GM12865 (cell line): Measurements from ENCODE around the gene CLIC4.

ENCODE experiments used
- DNase-seq: peaks from one replicate; pipeline ENCODE4 v3.0.0; 2010; ENCODE audit warnings: low read depth
- H3K4me3 ChIP-seq: 2 replicates; pipeline ENCODE4 v1.5.1; 2011; ENCODE audit warnings: mild to moderate bottlenecking, low read depth, low read length, control low read depth
- CTCF ChIP-seq: IDR thresholded peaks from 2 replicates; pipeline ENCODE4 v1.5.1; 2011; ENCODE audit warnings: low read length, control low read depth, low read depth, inconsistent platforms; ENCODE audit not compliant: insufficient read depth; ENCODE audit errors: missing control alignments

CLIC4 gene

GRCh38 chr1:24762133-24762676, 17.0 kb downstream of the CLIC4 start:
- no peak for DNase-seq
- H3K4me3 ChIP-seq = no peak overlapping the region

GRCh38 chr1:24763671-24764070, 18.4 kb downstream of the CLIC4 start:
- no peak for TF ChIP-seq CTCF
- H3K4me3 ChIP-seq = no peak overlapping the region
- DNase-seq = no peak

More at GRCh38 chr1:24762133-24762676, 17.0 kb downstream of the CLIC4 start:
- TF ChIP-seq CTCF = no peak

- no peak overlapping the region for H3K4me3 ChIP-seq
- no peak for TF ChIP-seq CTCF
- no peak for DNase-seq
Measured at GRCh38 chr1:24764439-24764838, 19.2 kb downstream of the CLIC4 start.

GRCh38 chr1:24764848-24765247, 19.6 kb downstream of the CLIC4 start:
- no peak for DNase-seq
- no peak for TF ChIP-seq CTCF
- no peak overlapping the region for H3K4me3 ChIP-seq

GRCh38 chr1:24765308-24765988, 20.2 kb downstream of the CLIC4 start:
- no peak overlapping the region for H3K4me3 ChIP-seq
- no peak for TF ChIP-seq CTCF
- DNase-seq = no peak

- no peak for TF ChIP-seq CTCF
- no peak overlapping the region for H3K4me3 ChIP-seq
- no peak for DNase-seq
Measured at GRCh38 chr1:24767351-24767750, 22.1 kb downstream of the CLIC4 start.
